GM18498 (cell line): Measurements from ENCODE around the gene IGF1.
"Not testable (repeated sequence)": the region's sequence is repeated elsewhere in the genome, so short reads cannot be mapped to it uniquely, and the experiment has no call there.

Experiments
- ATAC-seq: cut with Tn5 transposase; IDR thresholded peaks from one replicate; pipeline ENCODE4 v1.9.1; 2021; ENCODE audit warnings: mild to moderate bottlenecking, moderate library complexity; ENCODE audit not compliant: unreplicated experiment

IGF1 gene

GRCh38 chr12:102396276-102396675 lies 84.1 kb downstream of the IGF1 start:
- no peak for ATAC-seq

DNA sequence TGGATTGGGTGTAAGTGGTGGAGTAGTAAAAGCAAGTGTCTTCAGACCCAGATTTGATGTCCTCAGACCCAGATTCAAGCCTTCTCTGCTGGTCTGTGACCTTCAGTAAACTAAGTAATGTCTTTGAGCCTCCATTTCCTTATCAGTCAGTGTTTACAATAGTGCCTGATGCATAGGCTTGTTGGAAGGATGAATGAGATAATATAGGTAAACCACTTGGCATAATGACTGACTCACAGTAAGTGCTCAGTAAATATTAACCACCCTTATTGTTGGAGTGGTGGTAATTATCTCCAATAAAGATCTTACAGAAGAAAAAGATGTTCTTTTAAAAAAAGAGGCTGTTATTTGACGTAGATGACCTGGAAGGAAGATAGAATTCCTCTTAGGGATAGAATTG lies 86.2 kb downstream of the IGF1 start:
- no peak for ATAC-seq

DNA sequence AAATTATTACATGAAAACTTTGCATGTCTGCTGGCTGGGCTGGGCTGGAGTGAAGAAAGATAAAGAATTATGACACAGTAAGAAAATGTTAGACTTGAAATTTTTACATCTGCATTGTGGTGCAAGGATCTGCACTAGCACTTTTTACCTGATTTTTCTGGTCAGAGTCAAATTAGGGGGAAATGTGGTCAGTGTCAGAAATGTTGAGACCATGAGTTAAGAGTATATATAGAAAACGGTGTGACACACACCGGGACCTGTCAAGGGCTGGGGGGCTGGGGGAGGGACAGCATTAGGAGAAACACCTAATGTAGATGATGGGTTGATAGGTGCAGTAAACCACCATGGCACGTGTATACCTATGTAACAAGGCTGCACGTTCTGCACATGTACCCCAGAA lies 90.3 kb downstream of the IGF1 start:
- ATAC-seq: no peak

- no peak for ATAC-seq
Measured at GRCh38 chr12:102388469-102388868, 91.9 kb downstream of the IGF1 start.

DNA sequence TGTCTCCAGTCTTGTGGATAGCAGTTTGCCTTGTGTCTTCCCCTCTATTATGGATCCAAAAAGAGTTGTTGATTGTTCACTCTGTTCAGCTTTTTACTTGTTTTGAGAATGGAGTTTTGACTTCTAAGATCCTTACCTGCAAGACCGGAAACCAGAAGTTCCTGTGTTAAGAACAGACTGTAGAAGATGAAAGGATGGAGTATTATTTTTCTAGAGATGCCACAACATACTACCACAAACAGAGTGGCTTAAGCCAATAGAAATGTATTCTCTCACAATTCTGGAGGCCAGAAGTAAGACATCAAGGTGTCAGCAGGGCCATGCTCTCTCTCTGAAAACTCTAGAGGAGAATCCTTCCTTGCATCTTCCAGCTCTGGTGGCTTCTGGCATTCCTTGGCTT lies 95.0 kb downstream of the IGF1 start:
- no peak for ATAC-seq

GRCh38 chr12:102379346-102380162 lies 100.8 kb downstream of the IGF1 start:
- no peak for ATAC-seq

GRCh38 chr12:102376781-102377180 lies 103.6 kb downstream of the IGF1 start:
- ATAC-seq: no peak

- no peak for ATAC-seq
Measured at GRCh38 chr12:102376181-102376747, 104.1 kb downstream of the IGF1 start.

GRCh38 chr12:102374190-102374589 lies 106.2 kb downstream of the IGF1 start:
- ATAC-seq: no peak

GRCh38 chr12:102372087-102372486 lies 108.3 kb downstream of the IGF1 start:
- ATAC-seq: no peak

DNA sequence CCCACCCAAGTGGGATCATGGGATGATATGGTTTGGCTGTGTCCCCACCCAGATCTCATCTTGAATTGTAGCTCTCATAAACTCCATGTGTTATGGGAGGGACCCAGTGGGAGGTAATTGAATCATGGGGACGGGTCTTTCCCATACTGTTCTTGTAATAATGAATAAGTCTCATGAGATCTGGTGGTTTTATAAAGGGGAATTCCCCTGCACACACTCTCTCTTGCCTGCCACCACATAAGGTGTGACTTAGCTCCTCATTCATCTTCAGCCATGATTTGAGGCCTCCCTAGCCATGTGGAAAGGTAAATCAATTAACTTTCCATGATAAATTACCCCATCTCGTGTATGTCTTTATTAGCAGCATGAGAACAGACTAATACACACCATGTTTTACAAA lies 109.2 kb downstream of the IGF1 start:
- no peak for ATAC-seq

DNA sequence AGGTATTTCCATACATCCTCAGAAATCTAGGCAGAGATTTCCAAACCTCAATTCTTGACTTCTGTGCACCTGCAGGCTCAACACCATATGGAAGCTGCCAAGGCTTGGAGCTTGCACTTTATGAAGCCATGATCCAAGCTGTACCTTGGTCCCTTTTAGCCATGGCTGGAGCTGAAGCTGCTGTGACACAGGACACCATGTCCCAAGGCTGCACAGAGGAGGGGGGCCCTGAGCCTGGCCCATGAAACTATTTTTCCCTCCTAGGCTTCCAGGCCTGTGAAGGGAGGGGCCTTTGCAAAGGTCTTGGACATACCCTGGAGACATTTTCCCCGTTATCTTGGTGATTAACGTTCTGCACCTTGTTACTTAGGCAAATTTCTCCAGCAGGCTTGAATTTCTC lies 110.5 kb downstream of the IGF1 start:
- ATAC-seq: no peak

DNA sequence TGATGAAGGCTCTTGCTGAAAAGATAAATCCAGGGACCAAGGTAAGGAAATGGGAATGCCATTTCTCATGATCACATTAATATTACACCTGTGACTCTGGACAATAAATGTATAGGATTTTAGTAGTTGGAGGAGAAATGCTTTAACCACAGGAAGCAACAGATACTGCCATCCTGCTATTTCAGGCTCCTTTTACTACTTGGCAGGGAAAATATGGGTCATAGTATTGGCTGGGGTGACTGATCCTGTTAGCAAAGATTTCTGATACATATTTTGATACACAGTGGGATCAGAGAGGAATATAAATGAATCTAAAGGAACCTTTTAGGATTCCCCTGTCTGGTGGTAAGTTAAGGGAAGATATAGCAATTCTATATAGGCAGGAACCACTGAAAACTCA lies 115.0 kb downstream of the IGF1 start:
- ATAC-seq: no peak

DNA sequence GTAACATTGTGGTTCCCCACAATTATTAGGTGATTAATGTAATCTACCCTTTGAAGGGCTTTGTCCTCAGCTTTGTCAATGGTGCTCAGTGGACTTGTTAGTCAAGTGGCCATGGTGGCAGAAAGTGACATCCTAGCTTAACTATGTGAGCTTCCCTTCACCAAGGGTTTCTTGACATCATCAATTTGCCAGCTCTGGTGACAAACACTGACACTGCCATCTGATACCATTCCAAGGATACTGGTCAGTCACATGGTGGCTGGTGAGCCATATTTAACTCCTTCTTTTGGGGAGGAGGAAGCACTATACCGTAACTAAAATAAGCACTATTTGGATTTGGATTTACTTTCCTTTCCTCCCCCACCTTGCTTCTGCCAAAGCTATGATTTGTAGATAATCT lies 115.7 kb downstream of the IGF1 start:
- ATAC-seq: no peak

- no peak for ATAC-seq
Measured at GRCh38 chr12:102356690-102357089, 123.7 kb downstream of the IGF1 start.

DNA sequence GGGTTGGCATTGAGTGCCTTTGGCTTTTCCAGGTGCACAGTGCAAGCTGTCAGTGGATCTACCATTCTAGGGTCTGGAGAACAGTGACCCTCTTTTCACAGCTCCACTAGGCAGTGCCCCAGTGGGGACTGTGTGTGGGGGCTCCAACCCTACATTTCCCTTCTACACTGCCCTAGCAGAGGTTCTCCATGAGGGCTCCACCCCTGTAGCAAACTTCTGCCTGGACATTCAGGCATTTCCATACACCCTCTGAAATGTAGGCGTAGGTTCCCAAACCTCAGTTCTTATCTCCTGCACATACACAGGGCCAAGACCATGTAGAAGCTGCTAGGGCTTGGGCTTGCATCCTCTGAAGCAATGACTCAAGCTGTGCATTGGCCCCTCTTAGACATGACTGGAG lies 126.1 kb downstream of the IGF1 start:
- ATAC-seq: not testable (repeated sequence)

DNA sequence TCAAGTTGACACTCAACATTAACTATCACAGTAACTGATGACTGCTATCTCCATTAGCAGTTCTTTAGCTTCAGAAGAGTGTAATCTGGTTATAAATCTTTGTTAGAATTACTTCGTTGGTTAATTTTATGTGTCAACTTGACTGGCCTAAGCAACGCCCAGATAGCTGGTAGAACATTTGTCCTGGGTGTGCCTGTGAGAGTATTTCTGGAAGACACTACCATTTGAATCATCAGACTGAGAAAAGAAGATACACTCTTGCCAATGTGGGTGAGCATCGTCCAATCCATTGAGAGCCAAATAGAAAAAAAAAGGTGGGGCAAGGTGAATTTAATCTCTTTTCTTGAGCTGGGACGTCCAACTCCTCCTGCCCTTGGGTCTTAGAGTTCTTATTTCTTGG lies 129.0 kb downstream of the IGF1 start:
- no peak for ATAC-seq

GRCh38 chr12:102350070-102350469 lies 130.3 kb downstream of the IGF1 start:
- no peak for ATAC-seq

DNA sequence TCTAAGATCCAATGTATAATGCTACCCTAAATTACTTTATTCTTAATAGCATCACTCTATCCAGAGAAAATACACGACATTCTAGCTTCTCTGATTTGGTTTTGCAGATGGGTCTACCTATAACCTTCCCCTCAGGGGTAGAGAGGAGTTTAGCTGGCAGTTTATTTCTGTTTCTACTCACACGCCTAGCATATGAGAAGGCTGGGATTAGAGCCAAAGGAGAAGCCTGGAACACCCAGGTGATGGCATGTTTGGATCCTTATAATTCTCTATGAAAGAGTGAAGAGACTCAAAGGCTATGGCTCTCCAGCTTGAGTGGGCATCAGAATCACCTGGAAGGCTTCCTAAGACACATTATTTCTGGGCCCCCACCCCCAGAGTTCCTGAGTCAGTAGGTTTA lies 131.3 kb downstream of the IGF1 start:
- no peak for ATAC-seq

DNA sequence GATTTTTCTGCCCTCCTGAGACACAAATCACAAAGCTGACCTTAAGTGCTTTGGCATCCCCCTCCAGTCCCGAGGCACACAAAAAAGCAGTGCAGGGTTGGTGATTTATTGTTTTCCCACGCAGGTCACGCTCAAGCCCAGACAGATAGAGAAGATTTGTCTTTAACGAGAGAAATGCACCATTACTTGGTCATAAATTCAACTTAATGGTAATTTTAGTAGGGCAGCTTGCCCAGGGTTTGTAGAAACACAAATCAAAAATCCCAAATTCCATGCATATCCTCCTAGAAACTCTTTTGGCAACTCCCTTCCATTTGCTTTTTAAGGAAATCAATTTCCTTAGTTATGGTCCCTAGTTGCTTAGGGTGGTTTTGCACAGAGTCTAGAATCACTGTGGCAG lies 132.6 kb downstream of the IGF1 start:
- ATAC-seq: no peak
